ENCODE measurements around the gene GNPTG. TPM values are rescaled to one million over a fixed set of nuclear protein-coding genes. Genes with fewer than 3 reads are reported as not detected.

The GNPTG gene
- polyA plus RNA-seq, 1 of the 3 experiments (the other 2 are of a cell fraction), result 113 TPM

DNA sequence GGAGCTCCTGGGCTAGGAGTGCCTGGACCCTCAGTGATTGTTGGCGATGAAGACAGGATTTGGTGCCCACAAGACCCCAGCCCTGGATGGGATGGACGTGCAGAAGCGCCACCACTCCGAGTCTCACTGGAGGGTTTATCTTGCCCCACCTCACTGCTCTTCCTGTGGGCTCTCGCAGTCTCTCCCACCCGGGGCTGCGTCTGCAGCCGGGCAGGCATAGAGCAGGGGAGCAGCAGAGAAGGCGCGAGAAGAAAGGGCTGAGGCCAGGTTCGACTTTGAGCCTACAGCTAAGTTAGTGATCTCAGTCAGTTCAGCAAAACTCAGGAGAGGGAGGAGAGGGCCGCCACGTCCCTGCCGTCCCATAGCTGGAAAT, 35.7 kb upstream of the GNPTG start:
- Histone ChIP-seq H3K4me1 (ENCODE audit: control insufficient read depth in 1 of 2, insufficient read depth in 2 of 2, low read depth in 1 of 2, low read length in 1 of 2) (peaks cover 10 to 18% of the 10 kb centered on the region in 2 experiments; a peak in 2 of 4 replicates), H3K36me3 (replicated peaks in 1 of 2; ENCODE audit: control insufficient read depth in 1 of 2, insufficient read depth in 2 of 2, low read length in 1 of 2) (peaks cover 27 to 84% of the 10 kb centered on the region in 2 experiments), H2AFZ (ENCODE audit: low read depth) (no peak overlapping the region), H3K4me2 (no peak overlapping the region), H3K9ac (no peak overlapping the region), H3F3A (replicated peaks; ENCODE audit: insufficient read depth) (no peaks in the 10 kb centered on the region), H3K4me3 (ENCODE audit: low read depth in 2 of 2, low read length in 1 of 2) (no peak overlapping the region), H3K9me2 (no peaks in the 10 kb centered on the region), H3K9me3 (no peaks in the 10 kb centered on the region), H3K27ac (ENCODE audit: low read depth in 2 of 2, low read length in 1 of 2) (no peak overlapping the region), H3K79me2 (ENCODE audit: insufficient read depth) (peaks cover 83% of the 10 kb centered on the region), H4K20me1 (ENCODE audit: insufficient read depth) (peaks cover 89% of the 10 kb centered on the region), H3K27me3 (ENCODE audit: insufficient read depth) (no peaks in the 10 kb centered on the region)
- TF ChIP-seq GABPA (IDR thresholded peaks at IDR 0.05; ENCODE audit: low read depth) (no peak), RCOR1 (IDR thresholded peaks at IDR 0.05; ENCODE audit: low read length) (no peak), FOXM1 (IDR thresholded peaks at IDR 0.05; ENCODE audit: low read depth) (no peak), POLR2AphosphoS5 (IDR thresholded peaks at IDR 0.05; ENCODE audit: low read depth, low read length) (no peak), MXI1 (IDR thresholded peaks at IDR 0.05; ENCODE audit: low read depth, low read length) (no peak), TAF1 (IDR thresholded peaks at IDR 0.05; ENCODE audit: borderline replicate concordance, low read depth, low read length) (no peak), GATA2 (CRISPR knock-in tag; IDR thresholded peaks at IDR 0.05) (no peak), FOXJ3 (CRISPR knock-in tag; IDR thresholded peaks at IDR 0.05) (no peak), TEAD4 (IDR thresholded peaks at IDR 0.05; ENCODE audit: borderline replicate concordance, insufficient read depth) (no peak), TCF12 (IDR thresholded peaks at IDR 0.05) (no peak), JUND (IDR thresholded peaks at IDR 0.05) (no peak)
- TF ChIP-seq, protein P1, sequence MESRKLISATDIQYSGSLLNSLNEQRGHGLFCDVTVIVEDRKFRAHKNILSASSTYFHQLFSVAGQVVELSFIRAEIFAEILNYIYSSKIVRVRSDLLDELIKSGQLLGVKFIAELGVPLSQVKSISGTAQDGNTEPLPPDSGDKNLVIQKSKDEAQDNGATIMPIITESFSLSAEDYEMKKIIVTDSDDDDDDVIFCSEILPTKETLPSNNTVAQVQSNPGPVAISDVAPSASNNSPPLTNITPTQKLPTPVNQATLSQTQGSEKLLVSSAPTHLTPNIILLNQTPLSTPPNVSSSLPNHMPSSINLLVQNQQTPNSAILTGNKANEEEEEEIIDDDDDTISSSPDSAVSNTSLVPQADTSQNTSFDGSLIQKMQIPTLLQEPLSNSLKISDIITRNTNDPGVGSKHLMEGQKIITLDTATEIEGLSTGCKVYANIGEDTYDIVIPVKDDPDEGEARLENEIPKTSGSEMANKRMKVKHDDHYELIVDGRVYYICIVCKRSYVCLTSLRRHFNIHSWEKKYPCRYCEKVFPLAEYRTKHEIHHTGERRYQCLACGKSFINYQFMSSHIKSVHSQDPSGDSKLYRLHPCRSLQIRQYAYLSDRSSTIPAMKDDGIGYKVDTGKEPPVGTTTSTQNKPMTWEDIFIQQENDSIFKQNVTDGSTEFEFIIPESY (IDR thresholded peaks at IDR 0.05; ENCODE audit: borderline replicate concordance, low read depth), result no peak
- CTCF ChIA-PET, result interaction anchor here (1.0 to 1.2 kb wide), 2 partner anchors 16 to 22 kb away, joined by 4 to 5 read pairs; no protein-coding TSS in a partner anchor
- 94% methylated on average over 14 of the region's 14 CpGs for WGBS (ENCODE audit: low lambda C conversion rate)
- no peak for DNase-seq
- POLR2A ChIA-PET, result no interaction called here

DNA sequence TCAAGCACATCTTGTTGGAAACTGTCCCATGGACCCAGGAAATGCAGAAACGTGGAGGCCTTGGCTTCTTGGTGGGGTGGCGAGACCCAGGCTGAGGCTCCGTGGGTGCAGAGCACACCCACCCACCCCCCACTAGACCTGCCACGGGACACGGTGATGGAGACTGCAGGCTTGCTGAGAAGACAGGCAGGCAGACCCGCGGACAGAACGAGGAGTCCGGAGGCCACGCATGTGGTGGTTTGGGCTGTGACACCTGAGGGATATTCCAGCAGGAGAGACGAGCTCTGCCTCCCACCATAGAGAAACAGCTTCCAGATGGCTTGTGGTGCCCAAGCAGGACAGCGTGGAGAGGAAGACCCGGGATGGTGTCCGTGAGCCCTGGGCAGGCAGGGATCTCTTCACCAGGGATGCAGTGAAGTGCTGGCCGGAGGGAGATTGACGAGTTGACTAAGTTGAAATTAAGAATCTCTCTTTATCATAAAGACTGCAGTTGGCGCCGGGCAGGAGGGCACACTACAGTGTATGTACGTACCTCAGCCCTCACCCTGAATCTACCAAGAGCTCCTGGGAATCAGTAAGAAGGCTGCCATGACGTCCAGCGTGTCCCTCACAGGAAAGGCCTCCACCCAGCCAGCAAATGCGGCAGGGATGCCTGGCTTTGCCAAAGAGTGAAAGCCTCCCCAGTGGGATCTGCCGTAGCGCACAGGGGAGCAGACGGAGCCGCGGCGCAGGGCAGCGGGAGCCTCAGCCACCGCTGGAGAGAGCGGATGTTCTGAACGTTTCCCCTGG, 34.1 kb upstream of the GNPTG start:
- no peaks in the 10 kb centered on the region for H3K9me3 ChIP-seq
- H3K9ac ChIP-seq, result no peak overlapping the region
- H3K4me1 ChIP-seq (ENCODE audit: control insufficient read depth in 1 of 2, insufficient read depth in 2 of 2, low read depth in 1 of 2, low read length in 1 of 2), result peaks cover 0 to 3% of the 10 kb centered on the region in 2 experiments; a peak in 1 of 4 replicates
- H3F3A ChIP-seq (replicated peaks; ENCODE audit: insufficient read depth), result peaks cover 5% of the 10 kb centered on the region
- peaks cover 27 to 81% of the 10 kb centered on the region in 2 experiments for H3K36me3 ChIP-seq (replicated peaks in 1 of 2; ENCODE audit: control insufficient read depth in 1 of 2, insufficient read depth in 2 of 2, low read length in 1 of 2)
- H4K20me1 ChIP-seq (ENCODE audit: insufficient read depth), result peaks cover 73% of the 10 kb centered on the region
- H3K27me3 ChIP-seq (ENCODE audit: insufficient read depth), result no peaks in the 10 kb centered on the region
- ChIA-PET POLR2A (interaction anchor here (1.3 kb wide), 1 partner anchor 8 kb away, joined by 3 read pairs; no protein-coding TSS in a partner anchor), CTCF (interaction anchor here (1.1 kb wide), 1 partner anchor 18 kb away, joined by 3 read pairs; no protein-coding TSS in a partner anchor)
- DNase-seq, result no peak
- no peak overlapping the region for H2AFZ ChIP-seq (ENCODE audit: low read depth)
- H3K27ac ChIP-seq (ENCODE audit: low read depth in 2 of 2, low read length in 1 of 2), result no peak overlapping the region
- peaks cover 67% of the 10 kb centered on the region for H3K79me2 ChIP-seq (ENCODE audit: insufficient read depth)
- H3K9me2 ChIP-seq, result no peaks in the 10 kb centered on the region
- no peak overlapping the region for H3K4me3 ChIP-seq (ENCODE audit: low read depth in 2 of 2, low read length in 1 of 2)
- 93% methylated on average over 27 of the region's 32 CpGs for WGBS (ENCODE audit: low lambda C conversion rate)
- no peak overlapping the region for H3K4me2 ChIP-seq
- TF ChIP-seq, protein P1 (IDR thresholded peaks at IDR 0.05; ENCODE audit: borderline replicate concordance, low read depth), result no peak
- TF ChIP-seq CTCF (IDR thresholded peaks at IDR 0.05), result no peak
- no peak for TF ChIP-seq EZH2phosphoT487 (IDR thresholded peaks at IDR 0.05; ENCODE audit: borderline replicate concordance, low read depth)
- no peak for TF ChIP-seq TAF1 (IDR thresholded peaks at IDR 0.05; ENCODE audit: borderline replicate concordance, low read depth, low read length)
- TF ChIP-seq USF2 (IDR thresholded peaks at IDR 0.05; ENCODE audit: borderline replicate concordance, low read depth, low read length), result no peak
- TF ChIP-seq YY1 (IDR thresholded peaks at IDR 0.05; ENCODE audit: low read depth), result no peak
- TF ChIP-seq GATA2 (CRISPR knock-in tag; IDR thresholded peaks at IDR 0.05), result no peak
- TF ChIP-seq RFX5 (IDR thresholded peaks at IDR 0.05; ENCODE audit: low read length), result no peak
- TF ChIP-seq, protein P2, sequence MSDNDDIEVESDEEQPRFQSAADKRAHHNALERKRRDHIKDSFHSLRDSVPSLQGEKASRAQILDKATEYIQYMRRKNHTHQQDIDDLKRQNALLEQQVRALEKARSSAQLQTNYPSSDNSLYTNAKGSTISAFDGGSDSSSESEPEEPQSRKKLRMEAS (IDR thresholded peaks at IDR 0.05; ENCODE audit: low read depth), result no peak
- no peak for TF ChIP-seq SIN3A (IDR thresholded peaks at IDR 0.05; ENCODE audit: borderline replicate concordance, low read depth, low read length)
- no peak for TF ChIP-seq MXI1 (IDR thresholded peaks at IDR 0.05; ENCODE audit: low read depth, low read length)
